ENCODE data around the gene CIB1.

CIB1 gene

GRCh38 chr15:90211009-90211408, 22.7 kb downstream of the CIB1 start:
- DNase-seq = no peak
- peaks cover 0 to 30% (median 0%) of the 10 kb centered on the region in 3 donors for H3K36me3 ChIP-seq
- H3K4me3 ChIP-seq = no peak overlapping the region
- H3K9me3 ChIP-seq = no peaks in the 10 kb centered on the region
- TF ChIP-seq CTCF (IDR thresholded peaks at IDR 0.05) = no peak
- intact Hi-C loops (cut with DNase I; ENCODE audit: low total_unique reads) = no loop called here
- H3K4me1 ChIP-seq = peaks cover 0 to 39% (median 14%) of the 10 kb centered on the region in 4 donors
- H3K27me3 ChIP-seq = no peaks in the 10 kb centered on the region
- H3K27ac ChIP-seq = no peak overlapping the region

GRCh38 chr15:90210593-90210992, 23.1 kb downstream of the CIB1 start:
- intact Hi-C loops (cut with DNase I; ENCODE audit: low total_unique reads) = no loop called here
- TF ChIP-seq CTCF (IDR thresholded peaks at IDR 0.05) = no peak
- H3K27me3 ChIP-seq = no peaks in the 10 kb centered on the region
- H3K4me1 ChIP-seq = peaks cover 0 to 41% (median 16%) of the 10 kb centered on the region in 4 donors
- H3K27ac ChIP-seq = no peak overlapping the region
- no peak for DNase-seq
- peaks cover 0 to 34% (median 0%) of the 10 kb centered on the region in 3 donors for H3K36me3 ChIP-seq
- H3K4me3 ChIP-seq = no peak overlapping the region
- H3K9me3 ChIP-seq = no peaks in the 10 kb centered on the region

- no peaks in the 10 kb centered on the region for H3K27me3 ChIP-seq
- peaks cover 0 to 38% (median 0%) of the 10 kb centered on the region in 3 donors for H3K36me3 ChIP-seq
- no peak for DNase-seq
- H3K9me3 ChIP-seq = no peaks in the 10 kb centered on the region
- TF ChIP-seq CTCF (IDR thresholded peaks at IDR 0.05) = no peak
- H3K27ac ChIP-seq = no peak overlapping the region
- intact Hi-C loops (cut with DNase I; ENCODE audit: low total_unique reads) = no loop called here
- H3K4me1 ChIP-seq = peaks cover 0 to 50% (median 21%) of the 10 kb centered on the region in 4 donors
- H3K4me3 ChIP-seq = no peak overlapping the region
Measured at GRCh38 chr15:90209591-90209990, 24.1 kb downstream of the CIB1 start.

GRCh38 chr15:90208356-90208755, 25.4 kb downstream of the CIB1 start:
- H3K4me1 ChIP-seq = peaks cover 0 to 59% (median 32%) of the 10 kb centered on the region in 4 donors
- peaks cover 0 to 38% (median 0%) of the 10 kb centered on the region in 3 donors for H3K36me3 ChIP-seq
- no peak for TF ChIP-seq CTCF (IDR thresholded peaks at IDR 0.05)

GRCh38 chr15:90207252-90207651, 26.5 kb downstream of the CIB1 start:
- peaks cover 0 to 38% (median 0%) of the 10 kb centered on the region in 3 donors for H3K36me3 ChIP-seq
- no peak overlapping the region for H3K4me3 ChIP-seq
- no peak for TF ChIP-seq CTCF (IDR thresholded peaks at IDR 0.05)
- H3K27me3 ChIP-seq = no peaks in the 10 kb centered on the region
- H3K27ac ChIP-seq = no peak overlapping the region
- DNase-seq = no peak
- no peaks in the 10 kb centered on the region for H3K9me3 ChIP-seq
- intact Hi-C loops (cut with DNase I; ENCODE audit: low total_unique reads) = no loop called here
- H3K4me1 ChIP-seq = peaks cover 0 to 60% (median 39%) of the 10 kb centered on the region in 4 donors

More at GRCh38 chr15:90208356-90208755, 25.4 kb downstream of the CIB1 start:
- Histone ChIP-seq H3K4me3 (no peak overlapping the region), H3K9me3 (no peaks in the 10 kb centered on the region), H3K27me3 (no peaks in the 10 kb centered on the region), H3K27ac (no peak overlapping the region)
- intact Hi-C loops (cut with DNase I; ENCODE audit: low total_unique reads) = no loop called here
- DNase-seq = no peak

GRCh38 chr15:90205886-90206285, 27.9 kb downstream of the CIB1 start:
- no peaks in the 10 kb centered on the region for H3K9me3 ChIP-seq
- H3K4me3 ChIP-seq = no peak overlapping the region
- no peak for TF ChIP-seq CTCF (IDR thresholded peaks at IDR 0.05)
- intact Hi-C loops (cut with DNase I; ENCODE audit: low total_unique reads) = no loop called here
- H3K4me1 ChIP-seq = peaks cover 0 to 56% (median 37%) of the 10 kb centered on the region in 4 donors
- no peaks in the 10 kb centered on the region for H3K27me3 ChIP-seq
- peaks cover 0 to 38% (median 0%) of the 10 kb centered on the region in 3 donors for H3K36me3 ChIP-seq
- DNase-seq = no peak
- H3K27ac ChIP-seq = no peak overlapping the region

Measured in tibial artery (tissue), 4 donors.